Measurements from ENCODE around the gene CHST15. TPM values are rescaled to one million over a fixed set of nuclear protein-coding genes. Genes with fewer than 3 reads are reported as not detected.

Gene CHST15
- total RNA-seq, 1 donor from 2014 or later, result 11.1 TPM

- Histone ChIP-seq H3K4me3 (ENCODE audit: low read depth, low read length) (no peak overlapping the region), H3K36me3 (ENCODE audit: control insufficient read depth, insufficient read depth, low read length) (peaks cover 9% of the 10 kb centered on the region), H3K27me3 (ENCODE audit: control insufficient read depth, insufficient read depth, low read length) (no peaks in the 10 kb centered on the region)
- TF ChIP-seq, protein P1, sequence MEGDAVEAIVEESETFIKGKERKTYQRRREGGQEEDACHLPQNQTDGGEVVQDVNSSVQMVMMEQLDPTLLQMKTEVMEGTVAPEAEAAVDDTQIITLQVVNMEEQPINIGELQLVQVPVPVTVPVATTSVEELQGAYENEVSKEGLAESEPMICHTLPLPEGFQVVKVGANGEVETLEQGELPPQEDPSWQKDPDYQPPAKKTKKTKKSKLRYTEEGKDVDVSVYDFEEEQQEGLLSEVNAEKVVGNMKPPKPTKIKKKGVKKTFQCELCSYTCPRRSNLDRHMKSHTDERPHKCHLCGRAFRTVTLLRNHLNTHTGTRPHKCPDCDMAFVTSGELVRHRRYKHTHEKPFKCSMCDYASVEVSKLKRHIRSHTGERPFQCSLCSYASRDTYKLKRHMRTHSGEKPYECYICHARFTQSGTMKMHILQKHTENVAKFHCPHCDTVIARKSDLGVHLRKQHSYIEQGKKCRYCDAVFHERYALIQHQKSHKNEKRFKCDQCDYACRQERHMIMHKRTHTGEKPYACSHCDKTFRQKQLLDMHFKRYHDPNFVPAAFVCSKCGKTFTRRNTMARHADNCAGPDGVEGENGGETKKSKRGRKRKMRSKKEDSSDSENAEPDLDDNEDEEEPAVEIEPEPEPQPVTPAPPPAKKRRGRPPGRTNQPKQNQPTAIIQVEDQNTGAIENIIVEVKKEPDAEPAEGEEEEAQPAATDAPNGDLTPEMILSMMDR (IDR thresholded peaks at IDR 0.05; ENCODE audit: insufficient read depth, low read length, severe bottlenecking), result no peak
- DNase-seq (ENCODE audit: low read depth) (no peak), FAIRE-seq (no peak)
Observed at GRCh38 chr10:124012991-124013390, 80.4 kb downstream of the CHST15 start.

- Histone ChIP-seq H3K4me3 (ENCODE audit: low read depth, low read length) (no peak overlapping the region), H3K36me3 (ENCODE audit: control insufficient read depth, insufficient read depth, low read length) (peaks cover 9% of the 10 kb centered on the region), H3K27me3 (ENCODE audit: control insufficient read depth, insufficient read depth, low read length) (no peaks in the 10 kb centered on the region)
- TF ChIP-seq, protein P1 (IDR thresholded peaks at IDR 0.05; ENCODE audit: insufficient read depth, low read length, severe bottlenecking), result no peak
- no peak for DNase-seq (ENCODE audit: low read depth)
- peak; percentile 40 for FAIRE-seq
Observed at GRCh38 chr10:124012583-124012982, 80.8 kb downstream of the CHST15 start.

GRCh38 chr10:124012066-124012465 is 81.3 kb downstream of the CHST15 start:
- no peak for DNase-seq (ENCODE audit: low read depth)
- Histone ChIP-seq H3K27me3 (ENCODE audit: control insufficient read depth, insufficient read depth, low read length) (no peaks in the 10 kb centered on the region), H3K36me3 (ENCODE audit: control insufficient read depth, insufficient read depth, low read length) (peaks cover 11% of the 10 kb centered on the region), H3K4me3 (ENCODE audit: low read depth, low read length) (no peak overlapping the region)
- TF ChIP-seq, protein P1 (IDR thresholded peaks at IDR 0.05; ENCODE audit: insufficient read depth, low read length, severe bottlenecking), result no peak
- FAIRE-seq, result no peak

GRCh38 chr10:124011464-124011863 is 81.9 kb downstream of the CHST15 start:
- Histone ChIP-seq H3K4me3 (ENCODE audit: low read depth, low read length) (no peak overlapping the region), H3K27me3 (ENCODE audit: control insufficient read depth, insufficient read depth, low read length) (no peaks in the 10 kb centered on the region), H3K36me3 (ENCODE audit: control insufficient read depth, insufficient read depth, low read length) (peaks cover 13% of the 10 kb centered on the region)
- DNase-seq (ENCODE audit: low read depth), result no peak
- FAIRE-seq, result no peak
- TF ChIP-seq, protein P1 (IDR thresholded peaks at IDR 0.05; ENCODE audit: insufficient read depth, low read length, severe bottlenecking), result no peak

GRCh38 chr10:124010563-124011131 is 82.8 kb downstream of the CHST15 start:
- DNase-seq (ENCODE audit: low read depth) (peak; percentile 18), FAIRE-seq (no peak)
- H3K4me3 ChIP-seq (ENCODE audit: low read depth, low read length), result no peak overlapping the region
- peaks cover 13% of the 10 kb centered on the region for H3K36me3 ChIP-seq (ENCODE audit: control insufficient read depth, insufficient read depth, low read length)
- TF ChIP-seq, protein P1 (IDR thresholded peaks at IDR 0.05; ENCODE audit: insufficient read depth, low read length, severe bottlenecking), result no peak
- H3K27me3 ChIP-seq (ENCODE audit: control insufficient read depth, insufficient read depth, low read length), result no peaks in the 10 kb centered on the region

DNA sequence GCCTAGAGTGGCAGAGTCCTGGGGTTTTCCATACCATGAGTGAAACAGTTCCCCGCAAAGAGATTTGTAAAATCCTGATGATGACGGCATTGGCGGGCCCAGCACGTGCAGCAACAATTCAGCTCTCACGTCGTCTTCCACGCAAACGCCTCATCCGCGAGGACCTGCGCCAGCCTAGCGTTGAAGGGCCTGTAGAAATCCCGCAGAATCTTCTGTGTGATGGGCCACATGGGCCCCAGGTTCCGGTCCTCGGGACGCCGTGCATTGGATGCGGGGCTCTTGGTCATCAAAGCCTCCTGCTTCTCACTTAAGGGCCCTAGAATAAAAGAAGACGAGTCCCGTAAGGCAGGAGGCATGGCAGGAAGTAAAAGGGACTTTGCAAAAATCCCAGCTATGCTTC is 83.4 kb downstream of the CHST15 start:
- Histone ChIP-seq H3K36me3 (ENCODE audit: control insufficient read depth, insufficient read depth, low read length) (peaks cover 13% of the 10 kb centered on the region), H3K27me3 (ENCODE audit: control insufficient read depth, insufficient read depth, low read length) (no peaks in the 10 kb centered on the region), H3K4me3 (ENCODE audit: low read depth, low read length) (no peak overlapping the region)
- no peak for FAIRE-seq
- DNase-seq (ENCODE audit: low read depth), result no peak
- TF ChIP-seq, protein P1 (IDR thresholded peaks at IDR 0.05; ENCODE audit: insufficient read depth, low read length, severe bottlenecking), result no peak
